ENCODE results near the gene RNF150. TPM values are rescaled to one million over a fixed set of nuclear protein-coding genes. Genes with fewer than 3 reads are reported as not detected.

The RNF150 gene
- total RNA-seq, 1 donor: 16.4 TPM

DNA sequence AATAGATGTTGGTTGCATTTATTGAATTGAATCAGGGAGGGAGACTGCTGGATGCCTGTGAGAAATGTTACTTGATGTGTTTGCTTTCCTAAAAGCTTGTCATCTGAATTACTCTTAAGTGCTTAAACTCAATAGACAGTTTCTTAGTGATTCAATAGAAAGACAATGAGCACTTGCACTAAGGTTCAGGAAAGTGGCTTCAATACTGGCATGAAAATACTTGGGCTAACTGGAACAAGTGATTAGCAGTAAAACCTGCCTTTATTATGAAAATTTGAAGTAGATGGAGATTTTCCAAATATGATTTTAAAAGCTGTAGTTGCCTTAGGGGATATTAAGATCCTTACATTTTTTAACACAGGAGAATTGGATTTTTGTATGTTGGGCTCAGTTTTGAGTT is 123.3 kb downstream of the RNF150 start:
- TF ChIP-seq, protein P1, sequence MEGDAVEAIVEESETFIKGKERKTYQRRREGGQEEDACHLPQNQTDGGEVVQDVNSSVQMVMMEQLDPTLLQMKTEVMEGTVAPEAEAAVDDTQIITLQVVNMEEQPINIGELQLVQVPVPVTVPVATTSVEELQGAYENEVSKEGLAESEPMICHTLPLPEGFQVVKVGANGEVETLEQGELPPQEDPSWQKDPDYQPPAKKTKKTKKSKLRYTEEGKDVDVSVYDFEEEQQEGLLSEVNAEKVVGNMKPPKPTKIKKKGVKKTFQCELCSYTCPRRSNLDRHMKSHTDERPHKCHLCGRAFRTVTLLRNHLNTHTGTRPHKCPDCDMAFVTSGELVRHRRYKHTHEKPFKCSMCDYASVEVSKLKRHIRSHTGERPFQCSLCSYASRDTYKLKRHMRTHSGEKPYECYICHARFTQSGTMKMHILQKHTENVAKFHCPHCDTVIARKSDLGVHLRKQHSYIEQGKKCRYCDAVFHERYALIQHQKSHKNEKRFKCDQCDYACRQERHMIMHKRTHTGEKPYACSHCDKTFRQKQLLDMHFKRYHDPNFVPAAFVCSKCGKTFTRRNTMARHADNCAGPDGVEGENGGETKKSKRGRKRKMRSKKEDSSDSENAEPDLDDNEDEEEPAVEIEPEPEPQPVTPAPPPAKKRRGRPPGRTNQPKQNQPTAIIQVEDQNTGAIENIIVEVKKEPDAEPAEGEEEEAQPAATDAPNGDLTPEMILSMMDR (IDR thresholded peaks at IDR 0.05; ENCODE audit: insufficient read depth, low read depth, low read length): no peak
- DNase-seq (ENCODE audit: low read depth): no peak
- no peak overlapping the region for H3K4me3 ChIP-seq (ENCODE audit: low read depth, low read length)

DNA sequence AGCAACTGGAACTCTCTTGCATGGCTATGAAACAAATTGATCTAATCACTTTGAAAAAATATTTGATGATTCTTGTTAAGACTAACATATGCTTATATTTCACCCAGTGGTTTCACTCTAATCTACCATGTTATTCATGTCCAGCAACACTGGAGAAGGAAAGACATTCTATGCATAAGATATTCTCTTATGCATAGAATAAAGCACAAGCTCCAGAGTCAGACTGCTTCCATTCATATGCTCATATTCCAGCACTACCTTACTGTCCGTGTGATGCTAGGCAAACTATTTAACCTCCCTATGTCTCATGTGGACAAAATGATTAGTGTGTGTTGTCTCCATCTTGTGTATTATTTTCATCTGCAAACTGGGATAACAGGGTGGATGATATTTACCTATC is 124.1 kb downstream of the RNF150 start:
- H3K4me3 ChIP-seq (ENCODE audit: low read depth, low read length): no peak overlapping the region
- TF ChIP-seq, protein P1 (IDR thresholded peaks at IDR 0.05; ENCODE audit: insufficient read depth, low read depth, low read length): no peak
- no peak for DNase-seq (ENCODE audit: low read depth)

DNA sequence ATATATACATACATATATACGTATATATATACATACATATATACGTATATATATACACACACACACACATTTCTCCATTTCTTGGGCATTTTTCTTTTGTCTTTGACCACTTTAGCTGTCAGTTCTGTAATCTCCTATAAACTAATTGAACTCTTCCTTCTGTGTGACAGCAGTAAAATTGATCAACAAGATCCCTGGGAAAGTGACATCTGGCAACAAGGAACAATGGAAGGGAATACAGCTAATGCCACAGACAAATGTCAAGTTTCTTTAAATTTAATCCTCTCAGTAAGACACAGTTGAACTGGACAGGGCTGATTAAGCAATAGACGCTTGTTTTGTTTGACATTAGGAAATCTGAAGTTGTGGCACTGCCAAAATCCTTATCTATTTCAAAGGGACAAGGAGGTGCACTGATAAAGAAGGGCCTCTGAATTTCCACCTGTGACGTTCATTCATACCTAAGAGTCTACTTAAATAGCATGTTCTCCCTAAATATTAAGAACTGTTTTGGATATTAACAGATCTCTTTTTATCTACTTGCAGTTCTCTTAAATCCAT is 126.9 kb downstream of the RNF150 start:
- DNase-seq (ENCODE audit: low read depth): no peak
- H3K4me3 ChIP-seq (ENCODE audit: low read depth, low read length): no peak overlapping the region
- TF ChIP-seq, protein P1 (IDR thresholded peaks at IDR 0.05; ENCODE audit: insufficient read depth, low read depth, low read length): no peak

DNA sequence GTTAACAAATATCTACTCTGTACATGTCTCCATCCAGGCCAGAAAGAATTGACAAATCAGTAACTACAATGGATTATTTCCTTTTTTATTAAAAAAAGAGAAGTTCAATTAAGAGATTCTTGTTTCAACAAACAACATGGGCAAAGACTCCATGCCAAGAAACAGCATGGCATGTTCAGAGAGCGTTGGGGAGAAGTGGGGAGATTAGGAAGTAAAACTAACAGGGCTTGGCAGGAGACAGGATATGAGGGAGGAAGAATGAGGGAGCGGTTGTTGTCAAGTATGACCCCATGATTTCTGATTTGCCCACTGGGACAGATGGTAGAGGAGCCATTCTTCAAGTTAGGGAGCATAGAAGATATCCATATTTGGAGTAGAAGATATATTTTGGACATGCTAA is 128.4 kb downstream of the RNF150 start:
- TF ChIP-seq, protein P1 (IDR thresholded peaks at IDR 0.05; ENCODE audit: insufficient read depth, low read depth, low read length): no peak
- no peak for DNase-seq (ENCODE audit: low read depth)
- H3K4me3 ChIP-seq (ENCODE audit: low read depth, low read length): no peak overlapping the region

DNA sequence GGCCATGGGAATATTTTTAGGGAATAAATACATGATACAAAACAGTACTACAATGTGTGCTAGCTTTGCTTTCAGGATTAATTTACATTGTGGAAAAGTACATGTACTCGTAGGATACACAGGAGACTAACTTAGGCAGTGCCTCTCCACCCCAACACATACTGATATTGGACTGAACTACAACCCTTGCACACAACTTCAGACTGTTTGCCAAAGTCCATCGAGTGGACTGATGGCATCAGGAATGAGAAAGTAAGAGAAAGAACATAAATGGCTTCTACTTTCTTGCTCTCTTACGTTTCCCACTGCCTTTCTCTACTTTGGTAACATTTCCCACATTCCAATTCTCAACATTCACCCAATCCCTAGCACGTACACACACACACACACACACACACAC is 130.1 kb downstream of the RNF150 start:
- DNase-seq (ENCODE audit: low read depth): no peak
- H3K4me3 ChIP-seq (ENCODE audit: low read depth, low read length): no peak overlapping the region
- TF ChIP-seq, protein P1 (IDR thresholded peaks at IDR 0.05; ENCODE audit: insufficient read depth, low read depth, low read length): no peak

DNA sequence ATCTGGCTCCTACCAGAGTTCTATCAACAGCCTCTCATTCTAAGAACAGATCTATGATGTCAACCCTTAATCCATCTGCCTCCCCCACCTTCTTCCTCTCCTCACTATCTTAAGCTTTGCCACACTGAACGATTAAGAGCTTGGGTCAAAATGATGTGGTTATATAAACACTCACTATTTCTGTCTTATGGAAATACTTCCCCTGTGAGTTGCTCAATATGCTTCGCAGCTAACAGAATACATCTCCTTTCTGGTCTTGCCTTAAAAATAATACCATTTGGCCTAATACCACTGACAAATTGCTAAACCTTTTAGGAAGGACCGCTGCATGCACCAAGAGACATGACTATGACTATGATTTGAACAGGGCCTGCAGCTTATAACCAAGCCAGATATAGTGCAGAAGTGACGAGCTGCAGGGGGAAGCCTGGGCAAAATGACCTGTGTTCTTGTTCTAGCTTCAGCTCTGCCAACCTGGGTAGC is 130.9 kb downstream of the RNF150 start:
- peak; percentile 31 for DNase-seq (ENCODE audit: low read depth)
- H3K4me3 ChIP-seq (ENCODE audit: low read depth, low read length): no peak overlapping the region
- TF ChIP-seq, protein P1 (IDR thresholded peaks at IDR 0.05; ENCODE audit: insufficient read depth, low read depth, low read length): no peak

DNA sequence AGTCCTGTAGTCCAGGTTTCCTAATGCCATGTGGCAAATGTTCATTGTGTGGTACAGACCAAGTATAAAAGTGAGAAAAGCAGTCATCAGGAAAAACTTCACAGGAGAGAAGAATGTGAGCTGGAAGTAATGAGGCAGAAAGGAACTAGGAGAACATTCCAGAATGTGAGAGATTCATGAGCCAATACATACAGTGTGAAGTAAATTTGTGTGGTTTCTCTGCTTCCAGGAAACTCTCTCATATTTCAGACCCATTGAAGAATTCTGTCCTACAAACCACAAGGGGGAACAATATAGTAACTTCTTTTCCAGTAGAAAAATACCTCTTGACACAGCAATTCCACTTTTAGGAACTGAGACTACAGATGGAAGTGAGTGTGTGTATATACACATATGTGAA is 136.5 kb downstream of the RNF150 start:
- TF ChIP-seq, protein P1 (IDR thresholded peaks at IDR 0.05; ENCODE audit: insufficient read depth, low read depth, low read length): no peak

More for the DNA sequence above, 136.5 kb downstream of the RNF150 start:
- no peak overlapping the region for H3K4me3 ChIP-seq (ENCODE audit: low read depth, low read length)
- DNase-seq (ENCODE audit: low read depth): peak; percentile 5

All from fibroblast of villous mesenchyme (primary cell).